H1 (cell line): ENCODE measurements around the gene ZKSCAN1. TPM values are rescaled to one million over a fixed set of nuclear protein-coding genes. Genes with fewer than 3 reads are reported as not detected.

ENCODE experiments used
- CTCF ChIA-PET: fragments of 300-600 bp; sonication (Branson Sonifier 250); formaldehyde crosslinking; loops from one replicate; lab custom pipeline; 2021; ENCODE audit not compliant: partially characterized antibody; lab: Charles Lee
- POLR2A ChIA-PET: fragments of 300-600 bp; sonication (Branson Sonifier 250); formaldehyde crosslinking; loops from one replicate; lab custom pipeline; 2021; ENCODE audit warnings: inconsistent platforms; ENCODE audit not compliant: partially characterized antibody; lab: Charles Lee
- DNase-seq, 2 experiments: peaks; one replicate each; pipeline versions ENCODE4 v3.0.0 to v3.0.0-alpha.2; 2010 to 2022; ENCODE audit warnings: low spot score in 2 of 2, low read depth in 1 of 2, mixed read lengths in 1 of 2
- FAIRE-seq: peaks from 2 replicates; lab custom pipeline; 2011; peaks lifted over from hg19 to GRCh38; lab: Jason Lieb, UNC
- H2AFZ ChIP-seq: 2 replicates; pipeline ENCODE4 v1.8.1; 2012; ENCODE audit warnings: low read length, inconsistent platforms
- H2AK5ac ChIP-seq: 2 replicates; pipeline ENCODE4 v1.6.1; 2013; ENCODE audit warnings: low read depth, low read length
- H2BK120ac ChIP-seq: replicated peaks from 2 replicates; pipeline ENCODE3; 2013; ENCODE audit warnings: low read depth, low read length, inconsistent platforms
- H2BK12ac ChIP-seq: 2 replicates; pipeline ENCODE4 v1.6.1; 2013; ENCODE audit warnings: low read depth, low read length
- H2BK15ac ChIP-seq: 2 replicates; pipeline ENCODE4 v1.6.1; 2013; ENCODE audit warnings: low read length
- H2BK20ac ChIP-seq: 2 replicates; pipeline ENCODE4 v1.6.1; 2013; ENCODE audit warnings: low read length
- H2BK5ac ChIP-seq: 2 replicates; pipeline ENCODE4 v1.6.1; 2013; ENCODE audit warnings: low read depth, low read length
- H3K14ac ChIP-seq: 2 replicates; pipeline ENCODE4 v1.6.1; 2013; ENCODE audit warnings: inconsistent platforms; ENCODE audit not compliant: insufficient read length
- H3K18ac ChIP-seq: 2 replicates; pipeline ENCODE4 v1.6.1; 2013; ENCODE audit warnings: low read length; ENCODE audit errors: extremely low read depth
- H3K23ac ChIP-seq: 2 replicates; pipeline ENCODE4 v1.6.1; 2013; ENCODE audit warnings: inconsistent platforms; ENCODE audit not compliant: insufficient read length
- H3K23me2 ChIP-seq: 2 replicates; pipeline ENCODE4 v1.6.1; 2013; ENCODE audit warnings: low read depth, low read length
- H3K27ac ChIP-seq: 2 replicates; pipeline ENCODE4 v1.6.1; 2011; ENCODE audit warnings: low read depth, low read length, inconsistent platforms
- H3K27me3 ChIP-seq, 4 experiments: replicated peaks in 1 of 4; 1 replicate in 1 of 4; 2 replicates in 3 of 4; pipeline versions ENCODE4 v1.6.1 to v1.8.1; 2011 to 2013; ENCODE audit warnings: low read length in 3 of 4, mild to moderate bottlenecking in 3 of 4, inconsistent platforms in 2 of 4, mixed read lengths in 2 of 4, moderate library complexity in 1 of 4; ENCODE audit not compliant: control insufficient read depth in 3 of 4, insufficient read depth in 3 of 4; ENCODE audit errors: extremely low read depth in 1 of 4
- H3K36me3 ChIP-seq, 4 experiments: 2 replicates each; pipeline versions ENCODE4 v1.6.1 to v1.8.1; 2011 to 2013; ENCODE audit warnings: mild to moderate bottlenecking in 4 of 4, low read length in 3 of 4, moderate library complexity in 2 of 4, control low read depth in 1 of 4, inconsistent platforms in 1 of 4; ENCODE audit not compliant: insufficient read depth in 4 of 4, control insufficient read depth in 2 of 4
- H3K4ac ChIP-seq: replicated peaks from 2 replicates; pipeline ENCODE3; 2013; ENCODE audit warnings: low read length, low read depth, mixed read lengths, inconsistent platforms; ENCODE audit not compliant: insufficient read length
- H3K4me1 ChIP-seq, 4 experiments: replicated peaks in 1 of 4; 1 replicate in 1 of 4; 2 replicates in 3 of 4; pipeline versions ENCODE4 v1.6.1 to v1.8.1; 2011 to 2013; ENCODE audit warnings: low read length in 3 of 4, inconsistent platforms in 2 of 4, mixed read lengths in 1 of 4; ENCODE audit not compliant: insufficient read depth in 4 of 4, control insufficient read depth in 3 of 4
- H3K4me2 ChIP-seq, 2 experiments: 2 replicates each; pipeline versions ENCODE4 v1.6.1 to v1.8.1; 2011 to 2013; ENCODE audit warnings: low read depth in 2 of 2, low read length in 2 of 2, control low read depth in 1 of 2, inconsistent platforms in 1 of 2, mild to moderate bottlenecking in 1 of 2; ENCODE audit not compliant: insufficient read depth in 1 of 2
- H3K4me3 ChIP-seq, 4 experiments: fragments of 200-600, 300-600 bp in 1 of 4; sonication (generic), shearing (Covaris generic), sonication (Bioruptor Twin) in 1 of 4; 2 replicates each; pipeline versions ENCODE4 v1.5.1 to v1.8.1; 2011 to 2016; ENCODE audit warnings: low read length in 4 of 4, low read depth in 3 of 4, control low read depth in 2 of 4, inconsistent platforms in 2 of 4, mild to moderate bottlenecking in 2 of 4, mixed read lengths in 1 of 4, moderate library complexity in 1 of 4; ENCODE audit not compliant: insufficient read depth in 2 of 4; ENCODE audit errors: extremely low read depth in 1 of 4
- H3K56ac ChIP-seq: replicated peaks from 2 replicates; pipeline ENCODE3; 2013; ENCODE audit warnings: low read depth, mild to moderate bottlenecking, mixed read lengths, low read length, inconsistent platforms; ENCODE audit not compliant: insufficient read length
- H3K79me1 ChIP-seq: 2 replicates; pipeline ENCODE4 v1.6.1; 2013; ENCODE audit warnings: low read depth, low read length, control low read depth
- H3K79me2 ChIP-seq, 2 experiments: 2 replicates each; pipeline versions ENCODE4 v1.6.1 to v1.8.1; 2012 to 2013; ENCODE audit warnings: low read length in 2 of 2, mild to moderate bottlenecking in 2 of 2, inconsistent platforms in 1 of 2; ENCODE audit not compliant: insufficient read depth in 2 of 2, control insufficient read depth in 1 of 2
- H3K9ac ChIP-seq, 4 experiments: replicated peaks in 1 of 4; 1 replicate in 1 of 4; 2 replicates in 3 of 4; pipeline versions ENCODE4 v1.6.1 to v1.8.1; 2011 to 2013; ENCODE audit warnings: low read depth in 3 of 4, low read length in 3 of 4, control low read depth in 2 of 4, mild to moderate bottlenecking in 2 of 4, moderate library complexity in 2 of 4, inconsistent platforms in 1 of 4; ENCODE audit errors: extremely low read depth in 1 of 4
- H3K9me3 ChIP-seq, 2 experiments: 2 replicates each; pipeline versions ENCODE4 v1.6.1 to v1.8.1; 2012 to 2013; ENCODE audit warnings: mild to moderate bottlenecking in 2 of 2, moderate library complexity in 2 of 2, control low read depth in 1 of 2, inconsistent platforms in 1 of 2, low read depth in 1 of 2, low read length in 1 of 2, mixed read lengths in 1 of 2; ENCODE audit not compliant: insufficient read depth in 2 of 2
- H4K20me1 ChIP-seq, 2 experiments: replicated peaks in 1 of 2; 2 replicates each; pipeline versions ENCODE3 to v1.8.1; 2011 to 2013; ENCODE audit warnings: inconsistent platforms in 2 of 2, low read length in 2 of 2, mild to moderate bottlenecking in 1 of 2; ENCODE audit not compliant: insufficient read depth in 2 of 2, control insufficient read depth in 1 of 2
- H4K5ac ChIP-seq: 2 replicates; pipeline ENCODE4 v1.6.1; 2013; ENCODE audit warnings: low read length, low read depth, mixed read lengths, inconsistent platforms; ENCODE audit not compliant: insufficient read length
- H4K8ac ChIP-seq: 2 replicates; pipeline ENCODE4 v1.8.0; 2013; ENCODE audit warnings: mild to moderate bottlenecking, moderate library complexity, low read length, inconsistent platforms; ENCODE audit not compliant: insufficient read depth; ENCODE audit errors: extremely low read depth
- H4K91ac ChIP-seq: replicated peaks from 2 replicates; pipeline ENCODE3; 2013; ENCODE audit warnings: low read length, mixed read lengths, inconsistent platforms; ENCODE audit not compliant: insufficient read length
- ASH2L ChIP-seq: fragments of 200-600, 300-600 bp; sonication (generic); IDR thresholded peaks from one replicate; pipeline ENCODE4 v1.7.1; 2017; ENCODE audit warnings: low read length
- CREB1 ChIP-seq: IDR thresholded peaks from 2 replicates; pipeline ENCODE4 v1.6.1; 2012; ENCODE audit warnings: inconsistent platforms
- EGR1 ChIP-seq: IDR thresholded peaks from 2 replicates; pipeline ENCODE4 v1.6.1; 2011; ENCODE audit warnings: low read depth, low read length, borderline replicate concordance
- KDM1A ChIP-seq: fragments of 200-600, 300-600 bp; sonication (generic); IDR thresholded peaks from 2 replicates; pipeline ENCODE4 v1.7.1; 2016; ENCODE audit warnings: mild to moderate bottlenecking, low read length, borderline replicate concordance
- POLR2A ChIP-seq, 2 experiments: IDR thresholded peaks; 1 replicate in 1 of 2; 2 replicates in 1 of 2; pipeline ENCODE4 v1.6.1; 2011; ENCODE audit warnings: low read depth in 2 of 2, low read length in 2 of 2, mild to moderate bottlenecking in 2 of 2; ENCODE audit errors: control extremely low read depth in 1 of 2
- RXRA ChIP-seq: IDR thresholded peaks from 2 replicates; pipeline ENCODE4 v1.6.1; 2011; ENCODE audit warnings: low read depth, mild to moderate bottlenecking, low read length, moderate library complexity; ENCODE audit not compliant: insufficient read depth
- SIN3A ChIP-seq, 2 experiments: IDR thresholded peaks in 1 of 2; conservative IDR thresholded peaks in 1 of 2; 2 replicates each; pipeline ENCODE4 v1.6.1; 2011 to 2012; ENCODE audit warnings: low read length in 2 of 2, improper control_type of control experiment in 1 of 2, low read depth in 1 of 2, mild to moderate bottlenecking in 1 of 2
- TAF7 ChIP-seq: optimal IDR thresholded peaks from 2 replicates; pipeline ENCODE3; 2011; ENCODE audit warnings: low read depth, mild to moderate bottlenecking, inconsistent platforms, low read length, moderate library complexity, borderline replicate concordance
- WGBS, 2 experiments: shearing (Covaris generic) in 1 of 2; methylation state at CpG; one replicate each; pipeline versions ENCODE4 v1.1.6 to v1.1.7; 2013 to 2015; ENCODE audit warnings: low lambda C conversion rate in 2 of 2, mixed read lengths in 2 of 2, inconsistent platforms in 1 of 2, low coverage in 1 of 2, missing lambda C conversion rate in 1 of 2; ENCODE audit not compliant: insufficient replicate concordance in 2 of 2, insufficient coverage in 1 of 2, insufficient read length in 1 of 2; ENCODE audit errors: extremely low coverage in 1 of 2, missing lambda C conversion rate in 1 of 2; 5-methylcytosine and 5-hydroxymethylcytosine counted together
- long read RNA-seq, 2 experiments: library from RNA in 1 of 2; library from capped mRNA in 1 of 2; stranded (forward); transcript quantifications; one replicate each; pipeline ENCODE4 v2.0.0, GENCODE V29; 2021; ENCODE audit warnings: inconsistent platforms in 1 of 2
- polyA minus RNA-seq, 3 experiments: library from RNA; depleted of rRNA, polyadenylated mRNA; stranded (reverse); fragments of >200 nt; gene quantifications; 1 replicate in 2 of 3; 2 replicates in 1 of 3; pipeline ENCODE4 v1.2.3, GENCODE V29; 2011
- polyA plus RNA-seq, 7 experiments: library from polyadenylated mRNA; depleted of rRNA in 3 of 7; stranded (reverse) in 5 of 7; unstranded in 2 of 7; fragments of >200 nt in 5 of 7; fragments of 200-250 nt in 2 of 7; gene quantifications; 1 replicate in 5 of 7; 2 replicates in 1 of 7; 4 replicates in 1 of 7; pipeline versions ENCODE4 v1.2.1 to v1.2.3, GENCODE V29; 2011 to 2013; ENCODE audit warnings: missing spikeins in 2 of 7, mixed read lengths in 2 of 7
- total RNA-seq: library from RNA; stranded (reverse); fragmentation: NEBNext Ultra II Directional; extraction: Animal tissue kit (Norgen Biotek cat#: 25700); gene quantifications from 2 replicates; pipeline ENCODE4 v1.2.1, GENCODE V29; 2021

Gene ZKSCAN1
- total RNA-seq (37.7 and 40.6 TPM in 2 replicates), polyA plus RNA-seq (2011; rRNA removed) (8.2 and 9.3 TPM in 2 replicates), polyA minus RNA-seq (2011; rRNA and poly(A)+ RNA removed) (60.6 and 68.2 TPM in 2 replicates)
- polyA plus RNA-seq (2011; cell fraction: cytosol; rRNA removed): 16.9 TPM
- 31.1 TPM for polyA plus RNA-seq (2011; cell fraction: nucleus; rRNA removed)
- 12.1 to 18.6 TPM (median 14.9 TPM) in 4 replicates for polyA plus RNA-seq (2012, experiment 1 of 2)
- 1.7 TPM for polyA plus RNA-seq (2012, experiment 2 of 2)
- polyA plus RNA-seq (2013, experiment 1 of 2): 11.8 TPM
- 10.7 TPM for polyA plus RNA-seq (2013, experiment 2 of 2)
- 28.3 TPM for polyA minus RNA-seq (2011; cell fraction: cytosol; rRNA and poly(A)+ RNA removed)
- polyA minus RNA-seq (2011; cell fraction: nucleus; rRNA and poly(A)+ RNA removed): 22.6 TPM
- long read RNA-seq, experiment 1, partial matches to known transcripts: 8 of 8 reads
- long read RNA-seq, experiment 1, other reads (novel, unspliced or antisense): 0 of 8 reads
- long read RNA-seq, experiment 2, partial matches to known transcripts: 0 of 5 reads
- long read RNA-seq, experiment 2, other reads (novel, unspliced or antisense): 5 of 5 reads

DNA sequence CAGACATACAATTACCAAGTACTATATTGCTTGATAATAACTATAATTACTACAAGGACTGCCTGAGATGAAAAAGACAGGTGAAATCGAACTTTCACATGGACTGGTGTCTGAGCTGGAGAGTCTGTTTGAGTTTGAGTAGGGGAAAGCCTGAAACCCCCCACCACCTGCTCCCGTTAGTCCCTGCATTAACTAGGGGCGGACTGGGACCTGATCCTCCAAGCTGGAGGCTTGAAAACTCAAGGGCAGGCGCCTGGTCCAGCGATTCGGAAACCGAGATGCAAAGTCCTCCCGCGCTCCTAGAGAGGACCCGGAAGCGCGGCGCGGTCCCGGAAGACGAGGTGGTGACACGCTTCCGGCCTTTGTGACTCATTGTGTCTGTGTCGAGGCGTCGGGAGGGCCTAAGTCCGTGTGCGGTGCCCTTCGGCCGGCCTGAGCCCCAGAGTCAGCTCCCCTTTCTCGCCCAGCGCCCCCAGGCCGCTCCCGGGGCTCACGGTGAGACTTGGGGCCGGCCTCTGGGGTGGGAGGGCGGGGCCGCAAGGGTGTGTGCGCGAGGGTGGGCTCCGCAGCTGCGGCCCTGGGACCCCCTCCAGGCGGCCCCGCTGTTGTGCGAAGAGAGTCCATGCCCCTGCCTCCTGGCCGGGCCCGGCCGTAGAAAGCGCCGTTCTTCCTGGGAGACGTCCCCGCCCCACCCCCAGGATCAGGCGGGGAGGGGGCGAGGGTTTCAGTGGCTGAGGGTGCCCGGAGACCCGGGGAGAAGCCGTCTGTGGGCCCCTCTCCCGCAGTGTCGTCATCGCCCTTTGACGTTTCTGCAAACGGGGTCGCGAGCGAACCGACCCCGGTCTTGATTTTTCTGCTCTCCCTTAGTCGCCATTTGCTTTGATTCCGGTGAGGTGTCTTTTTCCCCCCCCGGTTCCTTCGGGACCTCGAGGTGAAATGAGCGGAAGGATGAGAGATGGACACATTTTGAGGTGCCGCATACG is at the start of gene ZKSCAN1:
ZKSCAN1 (plus strand) TSS at position 365 of the 983 bp plus-strand sequence. CDS start 7,911 bp downstream, outside the sequence.
- Histone ChIP-seq H4K91ac (peak within 1 kb of the TSS; percentile 52), H3K9ac (peak within 1 kb of the TSS; percentile 92 to 96 (median 93)), H3K79me2 (peaks cover 20 to 48% of the 10 kb centered on the region in 2 experiments), H2BK12ac (no peak within 1 kb of the TSS), H4K20me1 (peaks cover 2 to 8% of the 10 kb centered on the region in 2 experiments), H2BK15ac (no peak within 1 kb of the TSS), H3K4me2 (peak within 1 kb of the TSS; percentile 90 to 98), H3K9me3 (no peaks in the 10 kb centered on the region), H3K18ac (no peak within 1 kb of the TSS; the same call in none of the 2 replicates), H2AFZ (peak within 1 kb of the TSS; percentile 43), H3K36me3 (peaks cover 0 to 7% (median 0%) of the 10 kb centered on the region in 4 experiments; a peak in 2 of 8 replicates), H3K4ac (peak within 1 kb of the TSS; percentile 36), H3K23me2 (peaks cover 9% of the 10 kb centered on the region), H2BK5ac (peak within 1 kb of the TSS; percentile 81; the same call in 1 of the 2 replicates), H3K4me3 (peak within 1 kb of the TSS; percentile 91 to 99 (median 95)), H3K23ac (peak within 1 kb of the TSS; percentile 94), H2BK120ac (no peak within 1 kb of the TSS), H3K14ac (peak within 1 kb of the TSS; percentile 92), H4K5ac (peak within 1 kb of the TSS; percentile 26), H3K27ac (peak within 1 kb of the TSS; percentile 81), H2BK20ac (no peak within 1 kb of the TSS), H3K79me1 (peaks cover 10% of the 10 kb centered on the region), H4K8ac (peak within 1 kb of the TSS; percentile 92), H2AK5ac (no peak within 1 kb of the TSS), H3K56ac (peak within 1 kb of the TSS; percentile 49), H3K4me1 (peaks cover 0 to 4% (median 1%) of the 10 kb centered on the region in 4 experiments; a peak in 3 of 7 replicates), H3K27me3 (no peaks in the 10 kb centered on the region)
- ChIA-PET CTCF (interaction anchor here (0.6 to 9.7 kb wide), 9 partner anchors 11 to 166 kb away, joined by 3 to 99 read pairs (median 3); partner anchors contain the start of gene ZSCAN21), POLR2A (interaction anchor here (0.7 to 7.4 kb wide), 23 partner anchors 8 to 417 kb away, joined by 3 to 47 read pairs (median 4); partner anchors contain the start of genes TMEM225B, TRIM4, ZSCAN21 and ZSCAN25)
- DNase-seq (peak; percentile 80 to 84), FAIRE-seq (no peak)
- WGBS, 2 experiments: 3% methylated on average over 55 of the region's 70 CpGs; no CpG with 5 or more reads in 1 of the 2 experiments
- TF ChIP-seq CREB1 (peak; percentile 94), RXRA (no peak), KDM1A (no peak), TAF7 (peak; percentile 95), ASH2L (peak; percentile 54), SIN3A (conservative IDR thresholded peaks at IDR 0.05 in 1 of 2, IDR thresholded peaks at IDR 0.05 in 1 of 2; ENCODE audit: low read depth in 1 of 2, low read length in 2 of 2) (peak; percentile 77 to 81; a peak in 2 of 4 replicates), POLR2A (IDR thresholded peaks at IDR 0.05; ENCODE audit: control extremely low read depth in 1 of 2, low read depth in 2 of 2, low read length in 2 of 2) (peak; percentile 96 to 97), EGR1 (peak; percentile 97)
